T1000 (cell line): Measurements from ENCODE around the gene FRMPD4.

ENCODE experiments used
- DNase-seq: peaks from one replicate; lab custom pipeline; 2025; ENCODE audit warnings: mixed read lengths; lab: John Stamatoyannopoulos, UW

FRMPD4 gene

DNA sequence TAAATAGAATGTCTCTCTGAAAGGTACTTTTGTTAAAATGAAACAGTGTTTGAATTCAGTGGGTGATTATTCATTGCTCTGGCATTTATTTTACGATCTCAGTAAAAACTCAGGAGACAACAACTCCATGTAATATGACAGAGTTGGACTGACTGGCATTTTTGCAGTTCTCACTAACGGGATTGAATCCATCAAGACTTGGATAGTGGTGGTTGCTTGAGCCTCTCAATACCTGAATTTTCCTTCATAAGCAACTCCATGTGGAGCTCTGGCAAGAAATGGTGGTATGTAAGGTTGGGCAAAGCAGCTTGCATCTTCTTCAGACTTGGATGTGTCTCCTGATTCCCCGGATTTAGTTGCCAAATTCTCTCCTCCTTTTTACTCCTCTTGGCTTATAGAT, 72.7 kb downstream of the FRMPD4 start:
- DNase-seq, result no peak

DNA sequence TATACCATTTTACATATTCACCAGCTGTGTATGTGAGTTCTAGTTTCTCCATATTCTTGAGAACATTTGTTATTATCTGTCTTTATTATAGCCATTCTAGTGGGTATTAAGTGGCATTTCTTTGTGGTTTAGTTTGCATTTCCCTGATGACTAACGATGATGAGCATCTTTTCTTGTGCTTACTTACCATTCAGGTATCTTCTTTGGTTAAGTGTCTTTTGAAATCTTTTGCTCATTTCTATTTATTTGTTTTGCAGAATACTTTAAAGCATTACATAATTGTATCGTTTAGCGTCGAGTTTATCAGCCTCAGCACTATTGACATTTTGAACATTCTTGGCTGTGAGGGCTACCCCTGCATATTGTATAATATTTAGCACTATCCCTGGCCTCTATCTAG, 85.4 kb downstream of the FRMPD4 start:
- DNase-seq, result no peak

DNA sequence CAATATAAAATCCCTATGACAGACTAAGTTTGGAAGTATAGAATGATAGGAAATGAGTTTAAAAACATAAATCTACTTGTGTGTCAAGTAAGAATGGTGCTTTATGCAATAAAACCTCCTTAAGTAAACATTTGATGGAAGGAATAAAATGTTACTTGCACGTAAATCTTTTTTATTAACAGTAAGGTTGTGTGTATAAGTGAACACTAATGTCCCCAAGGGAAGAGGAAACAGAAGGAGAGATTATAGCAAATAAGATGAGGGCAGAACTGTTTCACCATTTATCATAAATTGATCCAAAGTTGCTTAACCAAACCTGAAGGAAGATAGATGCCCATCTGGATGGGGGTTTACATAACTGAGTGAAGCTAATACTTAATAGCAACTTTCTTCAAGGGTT, 86.8 kb downstream of the FRMPD4 start:
- no peak for DNase-seq

DNA sequence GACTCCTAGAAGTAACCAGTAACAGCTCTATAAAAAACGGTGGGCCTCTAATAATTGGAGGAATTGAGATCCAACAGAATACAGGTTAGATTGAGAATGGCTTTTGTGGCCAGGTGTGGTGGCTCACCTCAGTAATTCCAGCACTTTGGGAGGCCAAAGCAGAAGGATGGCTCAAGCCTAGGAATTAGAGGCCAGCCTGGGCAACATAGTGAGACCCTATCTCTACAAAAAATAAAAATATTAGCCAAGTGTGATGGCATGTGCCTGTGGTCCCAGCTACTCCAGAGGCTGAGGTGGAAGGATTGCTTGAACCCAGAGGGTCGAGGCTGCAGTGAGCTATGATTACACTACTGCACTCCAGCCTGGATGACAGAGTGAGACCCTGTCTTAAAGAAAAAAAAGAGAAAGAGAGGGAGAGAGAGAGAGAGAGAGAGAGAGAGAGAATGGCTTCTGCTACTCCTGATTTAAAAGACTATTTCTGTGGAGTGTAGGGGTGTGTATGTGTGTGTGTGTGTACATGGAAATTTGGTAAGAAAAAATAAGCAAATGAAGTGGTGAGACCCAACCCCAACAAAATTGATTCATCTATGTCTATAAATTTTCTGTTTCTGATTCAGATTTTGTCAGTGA, 89.3 kb downstream of the FRMPD4 start:
- no peak for DNase-seq

DNA sequence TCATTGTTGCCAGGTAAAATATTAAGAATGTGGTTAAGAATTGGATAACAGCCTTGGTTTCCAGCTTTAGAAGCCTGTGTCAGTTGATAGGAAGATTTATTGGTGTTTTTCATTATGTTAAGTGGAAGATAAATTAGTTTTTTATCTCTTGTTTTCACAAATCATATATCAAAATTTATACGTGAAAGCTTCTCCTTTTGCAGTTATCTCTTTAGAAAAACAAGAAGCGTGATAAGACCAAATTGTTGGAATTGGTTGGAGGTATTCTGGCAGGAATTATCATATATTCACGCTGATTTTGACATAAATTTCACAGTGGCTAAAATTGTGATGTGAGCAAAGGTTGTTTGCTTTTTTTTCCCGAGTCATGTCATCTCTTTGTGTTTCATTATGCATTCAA, 90.6 kb downstream of the FRMPD4 start:
- no peak for DNase-seq

DNA sequence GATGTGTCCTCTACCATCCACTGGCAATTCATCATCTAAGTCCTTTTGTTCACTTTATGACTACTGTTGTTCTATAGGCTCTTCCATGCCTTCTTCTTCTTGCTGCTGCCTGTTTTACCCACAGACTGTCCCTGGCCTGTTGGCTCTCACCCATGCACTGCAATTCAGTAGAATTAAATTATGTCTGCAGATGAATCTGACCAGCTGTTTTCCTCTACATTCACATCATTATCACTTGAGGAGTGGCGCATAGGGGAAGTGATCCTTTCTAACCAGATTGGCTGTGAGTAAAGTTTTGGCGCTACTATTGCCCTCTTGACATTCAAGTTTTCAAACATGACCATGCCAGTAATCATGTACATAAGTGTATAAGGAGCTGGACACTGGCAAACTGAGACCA, 91.7 kb downstream of the FRMPD4 start:
- DNase-seq, result no peak

DNA sequence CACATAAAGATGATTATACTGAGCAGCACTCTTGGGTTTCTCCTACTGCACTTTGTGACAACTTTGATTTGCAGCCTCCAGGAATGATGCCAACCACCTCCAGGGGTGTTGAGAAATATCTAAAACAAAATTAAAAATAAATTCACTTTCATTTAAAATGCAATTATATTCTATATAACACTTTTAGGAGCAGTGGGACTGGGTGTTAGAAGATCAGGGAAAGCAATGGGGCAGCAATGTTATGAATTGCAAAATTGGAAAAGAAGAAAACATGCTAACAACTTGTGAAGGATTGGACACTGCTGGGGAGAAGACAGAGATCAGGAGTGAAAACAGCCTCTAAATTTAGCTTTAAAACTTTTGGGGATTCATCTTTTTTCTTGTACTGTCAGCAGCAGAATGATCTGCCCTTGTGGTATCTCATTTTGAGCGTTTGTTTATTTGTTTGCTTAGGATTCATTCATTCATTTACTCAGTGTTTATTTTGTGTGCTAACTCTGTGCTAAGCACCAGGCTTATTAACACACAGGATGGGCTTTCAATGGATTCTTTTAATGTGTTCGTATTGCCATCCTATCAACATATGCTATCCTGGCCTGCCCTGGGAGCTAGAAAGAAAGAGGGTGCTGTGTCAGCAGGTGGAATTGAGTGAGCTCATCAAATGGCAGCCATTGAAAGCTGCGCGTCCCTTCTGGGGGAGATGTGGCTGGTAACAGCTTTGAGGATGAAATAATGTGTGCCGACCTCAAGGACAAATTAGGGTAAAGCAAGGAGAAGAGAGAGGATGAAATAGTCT, 96.5 kb downstream of the FRMPD4 start:
- no peak for DNase-seq

DNA sequence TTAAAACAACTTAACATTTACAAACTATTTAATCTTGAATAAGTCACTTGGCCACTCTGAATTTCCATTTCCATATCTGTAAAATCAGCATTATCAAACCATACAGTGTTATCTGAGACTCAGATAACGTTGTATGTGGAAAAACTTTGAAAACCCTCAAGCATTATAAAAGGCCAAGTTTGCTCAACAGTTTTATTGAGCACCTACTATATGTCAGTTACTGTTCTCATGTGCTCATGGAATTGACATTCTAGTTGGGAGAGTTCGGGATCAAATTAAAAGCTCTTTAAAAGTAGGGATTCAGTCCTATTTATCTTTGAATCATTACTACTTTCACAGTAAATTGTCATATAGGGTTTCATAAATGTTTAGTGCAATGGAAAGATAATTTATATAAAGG, 97.9 kb downstream of the FRMPD4 start:
- no peak for DNase-seq

DNA sequence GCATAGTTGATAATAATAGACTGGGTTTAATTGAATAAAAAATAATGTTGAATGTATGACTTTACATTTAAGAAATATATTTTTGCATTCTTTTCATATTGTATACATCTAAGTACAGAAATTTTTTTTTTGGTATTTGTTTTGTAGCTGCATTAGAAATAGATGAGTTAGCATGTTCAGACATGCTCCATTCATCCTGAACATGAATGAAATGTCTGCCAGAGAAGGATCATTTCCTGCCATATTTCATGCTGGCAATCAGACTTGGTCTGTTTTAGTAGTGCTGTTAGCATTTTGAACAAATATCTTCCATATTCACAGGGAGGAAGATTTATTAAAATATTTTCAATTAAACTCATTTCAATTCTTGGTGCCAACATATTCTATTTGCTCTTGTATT, 98.9 kb downstream of the FRMPD4 start:
- DNase-seq, result no peak

DNA sequence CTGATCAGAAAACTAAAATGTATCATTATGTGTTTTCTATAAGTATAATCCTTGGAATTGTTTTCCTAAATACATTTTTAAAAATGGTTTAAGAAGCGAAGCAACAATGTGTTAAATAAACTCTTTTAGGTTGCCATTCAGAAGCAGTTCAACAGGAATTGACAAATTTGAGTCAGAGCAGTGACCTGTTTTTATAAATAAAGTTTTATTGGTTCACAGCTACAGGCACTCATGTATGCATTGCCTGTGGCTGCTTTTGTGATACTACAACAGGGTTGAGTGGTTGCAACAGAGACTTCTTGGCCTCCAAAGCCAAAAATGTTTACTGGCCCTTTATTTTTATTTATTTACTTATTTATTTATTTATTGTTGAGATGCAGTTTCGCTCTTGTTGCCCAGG, 99.5 kb downstream of the FRMPD4 start:
- no peak for DNase-seq

DNA sequence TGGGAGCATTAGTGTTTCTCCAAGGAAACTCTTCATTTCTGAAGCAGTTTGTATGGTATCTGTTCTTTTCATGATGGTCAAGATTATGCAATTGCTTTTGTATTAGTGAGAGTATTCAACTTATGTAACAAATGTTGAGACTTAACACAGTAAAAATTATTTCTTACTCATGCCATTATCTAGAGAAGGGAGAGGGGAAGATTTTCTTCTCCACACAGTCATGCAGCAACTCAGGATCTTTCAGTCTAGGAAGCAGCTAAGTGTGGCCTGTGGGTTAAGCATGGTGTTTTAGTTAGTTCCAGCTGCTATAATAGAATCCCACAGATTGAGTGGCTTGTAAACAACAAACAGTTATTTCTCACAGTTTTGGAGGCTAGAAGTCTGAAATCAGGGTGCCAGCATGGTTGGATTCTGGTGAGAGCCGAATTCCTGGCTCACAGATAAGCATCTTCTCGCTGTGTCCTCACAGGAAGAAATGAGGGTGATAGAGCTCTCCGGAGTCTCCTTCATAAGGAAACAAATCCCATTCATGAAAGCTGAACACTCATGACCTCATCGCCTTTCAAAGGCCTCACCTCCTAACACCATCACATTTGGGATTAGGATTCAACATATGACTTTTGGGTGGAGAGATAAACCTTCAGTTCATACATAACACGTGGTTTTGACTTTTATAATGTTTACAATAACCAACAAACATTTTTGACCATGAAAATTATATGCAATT, 101.2 kb downstream of the FRMPD4 start:
- no peak for DNase-seq

DNA sequence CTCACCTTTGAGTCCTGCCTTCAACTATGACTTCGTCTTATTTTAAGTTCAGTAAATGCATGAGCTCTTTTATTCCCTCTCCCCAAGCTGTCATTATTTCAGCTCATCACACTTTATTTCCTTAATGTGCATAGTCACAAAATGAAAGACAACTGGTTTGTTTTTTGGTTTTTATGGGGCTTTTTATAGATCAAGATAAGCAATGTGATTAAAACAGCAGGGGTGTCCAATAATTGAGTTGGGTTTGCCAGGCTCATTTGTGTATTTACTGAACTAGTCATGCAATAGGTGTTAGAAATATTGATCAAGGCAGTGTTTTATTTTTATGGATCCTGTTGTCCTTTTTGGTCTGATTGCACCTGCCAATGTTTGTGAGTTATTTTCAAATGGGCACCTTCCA, 102.2 kb downstream of the FRMPD4 start:
- DNase-seq, result no peak

DNA sequence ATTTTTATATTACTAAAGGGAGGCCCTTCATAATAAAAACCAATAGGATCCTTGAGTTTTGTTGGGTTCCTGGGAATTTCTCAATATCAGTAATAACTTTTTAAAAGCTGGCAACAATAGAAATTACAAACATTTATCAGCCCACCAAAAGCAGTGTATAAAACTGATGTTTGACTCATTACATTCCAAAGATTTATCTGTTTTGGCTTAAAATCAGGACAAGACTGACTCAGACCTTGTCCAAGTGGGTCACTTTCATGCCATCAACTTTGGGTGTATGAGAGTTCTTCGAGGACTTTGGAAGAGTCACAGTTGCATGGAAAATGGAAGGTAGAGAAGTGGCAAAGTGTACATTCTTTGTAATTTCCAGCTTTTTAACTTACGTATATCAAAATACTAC, 102.8 kb downstream of the FRMPD4 start:
- no peak for DNase-seq

DNA sequence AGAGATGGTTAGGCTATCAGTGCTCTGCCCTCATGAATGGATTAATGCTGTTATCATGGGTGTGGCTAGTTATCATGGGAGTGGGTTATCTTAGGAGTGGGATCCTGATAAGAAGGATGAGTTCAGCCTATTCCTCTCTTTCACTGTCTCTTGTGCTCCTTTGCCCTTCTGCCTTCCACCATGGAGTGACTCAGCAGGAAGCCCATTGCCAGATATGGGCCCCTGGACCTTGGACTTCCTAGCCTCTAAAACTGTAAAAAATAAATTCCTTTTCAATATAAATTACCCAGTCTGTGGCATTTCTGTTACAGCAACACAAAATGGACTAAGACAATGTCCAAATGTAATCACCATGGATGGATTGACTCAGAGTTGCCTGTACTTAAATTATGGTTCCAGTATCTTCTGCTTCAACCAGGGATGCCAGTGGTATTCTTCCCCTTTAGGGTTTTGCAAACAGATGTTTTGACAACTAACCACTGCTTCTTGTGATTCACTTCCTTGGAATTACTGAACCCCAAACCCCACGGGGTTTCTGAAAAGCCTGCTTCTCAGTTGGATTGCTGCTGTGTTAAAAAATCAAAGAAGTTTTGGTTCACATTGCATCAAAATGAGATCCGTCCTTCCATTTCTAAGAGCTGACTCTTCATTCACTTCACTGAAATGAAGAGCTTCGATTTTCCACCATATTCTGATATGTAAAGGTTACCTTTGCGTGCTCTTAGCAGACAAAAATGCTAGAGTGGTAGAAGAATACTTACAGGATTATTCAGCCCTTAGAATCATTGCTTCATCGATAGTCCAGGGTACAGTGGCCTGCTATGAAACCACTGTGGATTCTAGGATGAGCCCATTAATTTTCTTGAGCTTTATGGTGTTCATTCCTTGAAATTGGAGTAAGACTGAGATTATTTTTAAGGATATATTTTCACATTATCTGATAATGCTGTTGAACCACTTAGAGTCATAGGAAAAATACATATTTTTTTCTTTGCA, 107.7 kb downstream of the FRMPD4 start:
- peak; percentile 16 for DNase-seq

DNA sequence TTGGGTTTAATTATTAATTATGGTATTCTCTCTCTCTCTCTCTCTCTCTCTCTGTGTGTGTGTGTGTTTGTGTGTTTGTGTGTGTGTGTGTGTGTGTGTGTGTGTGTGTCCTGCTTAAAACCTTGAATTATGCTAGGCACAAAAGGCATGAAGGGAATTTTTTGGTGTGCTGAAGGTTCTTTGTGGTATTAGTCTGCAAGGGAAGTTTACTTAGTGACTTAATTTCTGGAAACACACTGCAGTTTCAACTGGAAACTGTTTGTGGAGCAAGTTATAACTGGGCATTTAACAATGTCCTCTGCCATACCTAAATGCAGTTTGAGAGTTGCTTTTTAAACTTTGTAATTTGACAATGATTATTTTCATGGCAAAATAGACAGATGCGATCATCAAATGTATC, 111.7 kb downstream of the FRMPD4 start:
- no peak for DNase-seq

DNA sequence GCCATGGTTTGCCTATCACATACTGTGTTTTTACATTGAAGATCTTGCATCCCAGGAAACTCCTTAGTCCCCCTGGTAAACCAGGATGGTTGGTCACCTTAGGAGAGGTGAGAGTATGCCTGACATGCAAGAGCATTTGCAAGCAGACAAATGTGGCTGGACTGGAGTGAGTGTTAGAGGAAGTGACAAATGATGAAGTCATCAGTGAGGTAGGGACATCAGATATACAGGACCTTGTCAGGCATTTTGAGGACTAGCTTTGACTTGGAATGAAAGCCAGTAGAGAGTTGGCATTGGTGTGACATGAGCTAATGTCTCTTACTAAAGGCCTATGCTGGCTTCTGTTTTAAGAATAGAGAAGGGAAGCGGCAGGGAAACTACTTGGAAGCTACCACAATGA, 124.9 kb downstream of the FRMPD4 start:
- DNase-seq, result no peak

DNA sequence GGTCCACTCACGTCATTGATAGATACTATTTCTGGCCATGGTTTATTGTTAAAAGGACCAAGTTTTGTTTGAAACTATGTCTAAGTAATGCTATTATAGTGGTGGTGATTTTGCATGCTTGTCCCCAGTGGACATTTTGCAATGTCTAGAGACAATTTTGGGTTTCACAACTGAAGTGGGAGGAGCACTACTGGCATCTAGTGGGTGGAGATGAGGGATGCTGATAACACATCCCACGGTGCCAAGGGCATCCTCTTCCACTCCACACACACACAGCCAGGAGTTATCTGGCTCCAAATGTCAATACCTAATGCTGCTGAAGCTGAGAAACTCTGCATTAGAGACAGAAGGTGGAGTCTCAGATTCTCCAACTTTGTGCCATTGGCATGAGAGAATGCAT, 131.2 kb downstream of the FRMPD4 start:
- no peak for DNase-seq

DNA sequence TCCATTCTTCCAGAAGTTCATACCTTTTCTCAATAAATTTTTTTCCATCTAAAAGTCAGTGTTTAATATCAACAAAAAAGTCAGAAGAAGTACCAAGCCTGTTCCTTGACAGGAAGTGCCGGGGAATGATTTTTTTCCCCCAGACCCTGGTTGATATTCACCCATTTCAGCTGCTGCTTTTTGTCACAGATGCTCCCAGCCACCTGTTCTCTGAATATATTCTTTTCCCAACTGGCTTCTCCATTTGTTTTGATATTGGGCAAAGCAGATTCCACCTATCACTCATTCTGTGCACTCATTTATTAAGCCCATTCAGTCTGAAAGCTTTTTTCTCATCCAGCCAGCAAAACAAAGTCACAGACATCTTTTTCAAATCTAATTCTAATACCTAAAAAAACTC, 139.9 kb downstream of the FRMPD4 start:
- no peak for DNase-seq

DNA sequence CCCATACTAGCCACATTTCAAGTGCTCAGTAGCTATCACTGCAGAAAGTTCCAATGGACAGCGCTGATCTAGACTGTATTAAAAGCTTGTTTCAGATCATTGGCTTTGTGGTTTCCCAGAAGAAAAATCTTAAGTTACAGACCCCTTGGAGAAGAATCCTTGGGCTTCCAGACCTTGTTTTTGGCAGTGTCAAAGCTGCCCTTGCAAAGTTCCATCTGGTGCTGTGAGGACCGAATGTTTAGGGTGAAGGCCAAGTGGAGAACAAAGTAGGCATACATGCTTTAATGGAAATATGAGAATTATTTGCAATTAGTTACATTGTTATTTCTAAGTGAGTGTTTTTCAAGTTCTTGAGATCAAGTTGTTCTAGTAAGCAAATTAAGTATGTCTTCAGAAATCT, 144.7 kb downstream of the FRMPD4 start:
- DNase-seq, result no peak

DNA sequence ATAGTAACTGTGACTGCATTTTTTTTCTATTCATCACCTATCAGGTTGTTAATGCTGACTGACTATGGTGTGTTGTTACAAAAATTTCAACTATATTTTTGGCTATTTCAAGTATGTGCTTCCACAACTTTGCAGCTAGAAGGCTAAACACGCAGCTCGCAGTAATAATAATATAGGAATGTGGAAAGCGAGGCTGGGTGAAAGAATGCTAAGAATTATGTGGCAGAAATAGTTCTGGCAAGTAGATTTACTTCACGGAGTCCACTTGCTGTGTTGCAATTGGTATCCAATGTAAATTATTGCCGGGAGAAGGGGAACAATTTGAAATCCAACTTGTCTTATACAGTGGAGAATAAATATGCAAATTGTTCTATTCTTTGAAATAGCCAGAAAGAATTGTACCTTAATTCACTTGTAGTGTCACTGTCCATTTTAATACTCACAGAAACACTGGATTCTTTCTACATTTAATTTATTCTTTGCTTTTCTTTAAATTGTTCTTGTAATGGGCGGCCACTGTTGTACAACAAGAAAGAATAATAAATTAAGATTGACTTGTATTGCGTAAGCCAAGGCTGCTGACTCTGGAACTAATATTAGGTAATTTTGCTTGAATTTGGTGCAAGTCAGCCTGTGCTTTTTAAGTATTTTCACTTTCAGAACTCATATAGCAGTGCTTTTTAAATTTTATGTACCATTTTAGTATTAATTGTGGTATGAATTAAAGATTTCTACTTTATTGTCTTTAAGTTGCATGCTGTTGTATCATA, 154.9 kb downstream of the FRMPD4 start:
- DNase-seq, result no peak

DNA sequence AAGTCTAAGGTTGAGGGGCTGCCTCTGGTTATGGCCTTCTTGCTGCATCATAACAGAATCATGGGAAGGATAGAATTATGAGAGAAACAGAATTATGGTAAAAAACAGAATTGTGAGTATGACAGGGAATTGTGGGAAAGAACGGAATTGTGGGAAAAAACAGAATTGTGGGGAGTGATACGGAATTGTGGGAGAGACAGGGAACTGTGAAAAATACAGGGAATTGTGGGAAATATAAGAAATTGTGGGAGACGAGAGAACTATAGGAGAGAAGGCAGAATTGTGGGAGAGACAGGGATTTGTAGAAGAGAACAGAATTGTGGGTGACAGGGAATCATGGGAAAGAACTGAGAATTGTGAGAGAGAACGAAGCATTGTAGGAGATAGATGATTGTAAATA, 159.1 kb downstream of the FRMPD4 start:
- no peak for DNase-seq
